Measurements from ENCODE around the gene SUGT1.
A peak's percentile ranks its signal among the peaks of the same experiment; 100 is the strongest.

SUGT1 gene

GRCh38 chr13:52738719-52739467 lies 86.3 kb downstream of the SUGT1 start:
- peak; percentile 6 for DNase-seq

- no peak for DNase-seq
Measured at GRCh38 chr13:52739468-52740071, 86.9 kb downstream of the SUGT1 start, which contains the start of gene CNMD. TSS of gene CNMD (minus strand) at chr13:52739820. CDS start at chr13:52739701, 119 bp downstream.

GRCh38 chr13:52743569-52743968 lies 90.9 kb downstream of the SUGT1 start:
- no peak for DNase-seq

- DNase-seq = no peak
Measured at GRCh38 chr13:52743988-52744387, 91.4 kb downstream of the SUGT1 start.

GRCh38 chr13:52744842-52745375 lies 92.3 kb downstream of the SUGT1 start:
- DNase-seq = no peak

GRCh38 chr13:52746141-52746540 lies 93.5 kb downstream of the SUGT1 start:
- DNase-seq = no peak

- DNase-seq = no peak
Measured at GRCh38 chr13:52749419-52749818, 96.8 kb downstream of the SUGT1 start.

Measured in activated CD4-positive, alpha-beta T cell treated with anti-CD3 and anti-CD28 coated beads, Interleukin-10, Interleukin-2, amounts not matched to agents 100 ng/mL and 50 ng/mL, durations not matched to agents 16 hours and 8 hours (primary cell).